Neural cell (in vitro differentiated cells): ENCODE results near the gene NGLY1. TPM values are rescaled to one million over a fixed set of nuclear protein-coding genes. Genes with fewer than 3 reads are reported as not detected.

Source experiments
- H2AFZ ChIP-seq: fragments of 200-600, 300-800 bp; sonication (generic), shearing (Covaris generic); 2 replicates; pipeline ENCODE4 v1.6.0; 2014; ENCODE audit warnings: low read depth, mild to moderate bottlenecking, antibody characterized with exemption, low read length, moderate library complexity
- H3F3A ChIP-seq: fragments of 200-600 bp; shearing (Covaris generic); 2 replicates; pipeline ENCODE4 v1.6.1; 2016; ENCODE audit warnings: mild to moderate bottlenecking, moderate library complexity, mixed read lengths, antibody characterized with exemption, low read length; ENCODE audit not compliant: insufficient read depth, poor library complexity, severe bottlenecking
- H3K27ac ChIP-seq: fragments of 200-600, 300-800 bp; sonication (generic), shearing (Covaris generic); 2 replicates; pipeline ENCODE4 v1.5.1; 2014; ENCODE audit warnings: mild to moderate bottlenecking, low read length, moderate library complexity
- H3K27me3 ChIP-seq: fragments of 300-800, 200-600 bp; sonication (generic), shearing (Covaris generic); 2 replicates; pipeline ENCODE4 v1.6.0; 2014; ENCODE audit warnings: mild to moderate bottlenecking, low read depth, low read length, moderate library complexity; ENCODE audit not compliant: insufficient read depth
- H3K36me3 ChIP-seq: fragments of 300-800, 200-600 bp; sonication (generic), shearing (Covaris generic); 2 replicates; pipeline ENCODE4 v1.5.1; 2014; ENCODE audit warnings: mild to moderate bottlenecking, antibody characterized with exemption, low read length, moderate library complexity; ENCODE audit not compliant: insufficient read depth
- H3K4me2 ChIP-seq: fragments of 300-800, 200-600 bp; sonication (generic), shearing (Covaris generic); 2 replicates; pipeline ENCODE4 v1.6.0; 2014; ENCODE audit warnings: mild to moderate bottlenecking, low read length
- H3K4me3 ChIP-seq: fragments of 300-800, 200-600 bp; sonication (generic), shearing (Covaris generic); 2 replicates; pipeline ENCODE4 v1.5.1; 2014; ENCODE audit warnings: mild to moderate bottlenecking, low read length, moderate library complexity
- H3K79me2 ChIP-seq: fragments of 200-600 bp; shearing (Covaris generic); replicated peaks from 2 replicates; pipeline ENCODE4 v1.6.0; 2014; ENCODE audit warnings: mild to moderate bottlenecking, low read length, moderate library complexity; ENCODE audit not compliant: insufficient read depth
- H3K9ac ChIP-seq: fragments of 300-800, 200-600 bp; sonication (generic), shearing (Covaris generic); 2 replicates; pipeline ENCODE4 v1.6.1; 2016; ENCODE audit warnings: mild to moderate bottlenecking, low read length, mixed read lengths
- H3K9me2 ChIP-seq: fragments of 200-600 bp; shearing (Covaris generic); 2 replicates; pipeline ENCODE4 v1.6.1; 2016; ENCODE audit warnings: mild to moderate bottlenecking, low read length, mixed read lengths; ENCODE audit not compliant: insufficient read depth
- H3K9me3 ChIP-seq: fragments of 200-600, 300-800 bp; sonication (generic), shearing (Covaris generic); 2 replicates; pipeline ENCODE4 v1.6.1; 2016; ENCODE audit warnings: mild to moderate bottlenecking, mixed run types, low read length, moderate library complexity, mixed read lengths
- H4K20me1 ChIP-seq: fragments of 200-600 bp; shearing (Covaris generic); 2 replicates; pipeline ENCODE4 v1.6.1; 2016; ENCODE audit warnings: mild to moderate bottlenecking, mixed run types; ENCODE audit not compliant: insufficient read depth
- CTCF ChIP-seq: fragments of 450-650 bp; IDR thresholded peaks from 2 replicates; pipeline ENCODE4 v1.5.1; 2014; ENCODE audit warnings: antibody characterized with exemption, mild to moderate bottlenecking, moderate library complexity; ENCODE audit not compliant: poor library complexity, severe bottlenecking
- EP300 ChIP-seq: fragments of 450-650 bp; conservative IDR thresholded peaks from 2 replicates; pipeline ENCODE4 v1.6.1; 2014; ENCODE audit warnings: antibody characterized with exemption, mild to moderate bottlenecking, moderate library complexity; ENCODE audit not compliant: poor library complexity, severe bottlenecking
- EZH2 ChIP-seq: fragments of 200-600, 300-800 bp; shearing (Covaris generic), sonication (generic); IDR thresholded peaks from 2 replicates; pipeline ENCODE4 v1.6.1; 2014; ENCODE audit warnings: antibody characterized with exemption, low read length, borderline replicate concordance, mild to moderate bottlenecking; ENCODE audit not compliant: insufficient read depth, poor library complexity, severe bottlenecking
- MXI1 ChIP-seq: fragments of 450-650 bp; conservative IDR thresholded peaks from 2 replicates; pipeline ENCODE4 v1.6.1; 2014; ENCODE audit warnings: antibody characterized with exemption, mild to moderate bottlenecking; ENCODE audit not compliant: poor library complexity, severe bottlenecking
- POLR2AphosphoS5 ChIP-seq: IDR thresholded peaks from 2 replicates; pipeline ENCODE4 v1.6.1; 2012
- RAD21 ChIP-seq: fragments of 450-650 bp; conservative IDR thresholded peaks from 2 replicates; pipeline ENCODE4 v1.6.1; 2014; ENCODE audit warnings: antibody characterized with exemption, mild to moderate bottlenecking, moderate library complexity
- SMC3 ChIP-seq: fragments of 450-650 bp; conservative IDR thresholded peaks from 2 replicates; pipeline ENCODE4 v1.6.1; 2014; ENCODE audit warnings: antibody characterized with exemption, mild to moderate bottlenecking, moderate library complexity; ENCODE audit not compliant: poor library complexity
- TAF1 ChIP-seq: IDR thresholded peaks from 2 replicates; pipeline ENCODE4 v1.6.1; 2012; ENCODE audit warnings: low read depth
- polyA plus RNA-seq: library from polyadenylated mRNA; depleted of rRNA; stranded (reverse); fragments of >200 nt; gene quantifications from 2 replicates; pipeline ENCODE4 v1.2.3, GENCODE V29; 2014
- TF ChIP-seq, protein P1 (sequence below): IDR thresholded peaks from 2 replicates; pipeline ENCODE4 v1.6.1; 2012; ENCODE audit warnings: borderline replicate concordance

NGLY1 gene
- polyA plus RNA-seq, 1 donor from 2014 or later = 22.0 TPM

DNA sequence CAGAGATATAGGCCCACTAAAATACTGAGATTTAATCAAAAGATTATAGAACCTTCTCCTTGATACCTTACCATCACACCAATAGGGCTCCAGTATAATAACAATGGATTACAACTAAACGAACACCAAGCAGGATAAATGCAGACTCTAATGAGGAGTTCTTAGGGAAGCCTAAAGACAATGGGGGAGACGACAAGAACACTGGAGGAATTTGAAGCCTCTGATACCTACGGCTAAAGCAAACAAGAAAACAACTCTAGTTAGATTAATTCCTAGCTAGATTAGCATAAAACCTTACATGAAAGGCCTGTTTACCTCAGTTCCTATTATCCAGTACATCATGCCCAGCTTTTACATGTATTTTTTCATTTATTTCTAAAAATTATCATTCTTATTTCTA is 35.1 kb downstream of the NGLY1 start:
- H3K27ac ChIP-seq = no peak overlapping the region

GRCh38 chr3:25747033-25747432 is 36.2 kb downstream of the NGLY1 start:
- H2AFZ ChIP-seq = no peak overlapping the region
- H3K27me3 ChIP-seq = no peaks in the 10 kb centered on the region
- H3K9me3 ChIP-seq = no peaks in the 10 kb centered on the region
- H3K9ac ChIP-seq = no peak overlapping the region
- TF ChIP-seq, protein P1, sequence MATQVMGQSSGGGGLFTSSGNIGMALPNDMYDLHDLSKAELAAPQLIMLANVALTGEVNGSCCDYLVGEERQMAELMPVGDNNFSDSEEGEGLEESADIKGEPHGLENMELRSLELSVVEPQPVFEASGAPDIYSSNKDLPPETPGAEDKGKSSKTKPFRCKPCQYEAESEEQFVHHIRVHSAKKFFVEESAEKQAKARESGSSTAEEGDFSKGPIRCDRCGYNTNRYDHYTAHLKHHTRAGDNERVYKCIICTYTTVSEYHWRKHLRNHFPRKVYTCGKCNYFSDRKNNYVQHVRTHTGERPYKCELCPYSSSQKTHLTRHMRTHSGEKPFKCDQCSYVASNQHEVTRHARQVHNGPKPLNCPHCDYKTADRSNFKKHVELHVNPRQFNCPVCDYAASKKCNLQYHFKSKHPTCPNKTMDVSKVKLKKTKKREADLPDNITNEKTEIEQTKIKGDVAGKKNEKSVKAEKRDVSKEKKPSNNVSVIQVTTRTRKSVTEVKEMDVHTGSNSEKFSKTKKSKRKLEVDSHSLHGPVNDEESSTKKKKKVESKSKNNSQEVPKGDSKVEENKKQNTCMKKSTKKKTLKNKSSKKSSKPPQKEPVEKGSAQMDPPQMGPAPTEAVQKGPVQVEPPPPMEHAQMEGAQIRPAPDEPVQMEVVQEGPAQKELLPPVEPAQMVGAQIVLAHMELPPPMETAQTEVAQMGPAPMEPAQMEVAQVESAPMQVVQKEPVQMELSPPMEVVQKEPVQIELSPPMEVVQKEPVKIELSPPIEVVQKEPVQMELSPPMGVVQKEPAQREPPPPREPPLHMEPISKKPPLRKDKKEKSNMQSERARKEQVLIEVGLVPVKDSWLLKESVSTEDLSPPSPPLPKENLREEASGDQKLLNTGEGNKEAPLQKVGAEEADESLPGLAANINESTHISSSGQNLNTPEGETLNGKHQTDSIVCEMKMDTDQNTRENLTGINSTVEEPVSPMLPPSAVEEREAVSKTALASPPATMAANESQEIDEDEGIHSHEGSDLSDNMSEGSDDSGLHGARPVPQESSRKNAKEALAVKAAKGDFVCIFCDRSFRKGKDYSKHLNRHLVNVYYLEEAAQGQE = no peak
- no peak for TF ChIP-seq TAF1
- no peak for TF ChIP-seq RAD21
- no peak for TF ChIP-seq CTCF
- no peak for TF ChIP-seq EP300
- no peak for TF ChIP-seq EZH2
- no peak for TF ChIP-seq POLR2AphosphoS5
- no peak for TF ChIP-seq SMC3
- TF ChIP-seq MXI1 = no peak
- no peak overlapping the region for H3K4me3 ChIP-seq
- no peak overlapping the region for H3K27ac ChIP-seq
- peaks cover 4% of the 10 kb centered on the region for H3K36me3 ChIP-seq
- no peaks in the 10 kb centered on the region for H3K79me2 ChIP-seq
- no peak overlapping the region for H3K4me2 ChIP-seq
- H3F3A ChIP-seq = no peaks in the 10 kb centered on the region
- H3K9me2 ChIP-seq = no peaks in the 10 kb centered on the region
- H4K20me1 ChIP-seq = no peaks in the 10 kb centered on the region

More for the DNA sequence above, 35.1 kb downstream of the NGLY1 start:
- Histone ChIP-seq H3K9ac (no peak overlapping the region), H3K9me2 (no peaks in the 10 kb centered on the region), H3K4me2 (no peak overlapping the region), H3K79me2 (no peaks in the 10 kb centered on the region), H3K9me3 (no peaks in the 10 kb centered on the region), H2AFZ (no peak overlapping the region), H3K27me3 (no peaks in the 10 kb centered on the region), H3K36me3 (peaks cover 4% of the 10 kb centered on the region), H3F3A (no peaks in the 10 kb centered on the region), H4K20me1 (no peaks in the 10 kb centered on the region), H3K4me3 (no peak overlapping the region)
- TF ChIP-seq TAF1 (no peak), MXI1 (no peak), POLR2AphosphoS5 (no peak)

DNA sequence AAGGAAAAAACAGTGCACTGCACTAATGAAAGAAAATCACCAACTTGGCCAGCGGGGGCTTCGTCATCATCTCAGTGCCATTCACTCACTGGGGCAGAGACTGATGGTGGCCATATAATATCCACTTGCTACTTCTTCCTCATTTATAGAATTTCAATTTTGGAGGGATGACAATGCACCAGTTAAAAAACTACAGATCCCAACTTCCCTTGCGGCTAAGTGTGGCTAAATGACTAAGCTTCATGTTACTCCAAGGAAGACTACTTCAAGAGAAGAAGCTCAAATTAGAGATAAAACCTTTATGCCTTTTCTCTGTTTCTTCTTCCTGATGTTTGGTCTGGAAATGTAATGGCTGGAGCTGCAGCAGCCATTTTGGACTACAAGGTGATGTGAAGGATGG is 38.8 kb downstream of the NGLY1 start:
- H3K79me2 ChIP-seq = no peaks in the 10 kb centered on the region
- H3K36me3 ChIP-seq = peaks cover 3% of the 10 kb centered on the region
- no peaks in the 10 kb centered on the region for H3K9me2 ChIP-seq
- H3F3A ChIP-seq = no peaks in the 10 kb centered on the region
- H3K27me3 ChIP-seq = no peaks in the 10 kb centered on the region
- no peak overlapping the region for H2AFZ ChIP-seq
- H3K27ac ChIP-seq = no peak overlapping the region
- no peak overlapping the region for H3K4me3 ChIP-seq
- no peaks in the 10 kb centered on the region for H3K9me3 ChIP-seq
- TF ChIP-seq, protein P1 = no peak
- no peak for TF ChIP-seq TAF1
- H3K4me2 ChIP-seq = no peak overlapping the region
- H3K9ac ChIP-seq = no peak overlapping the region
- H4K20me1 ChIP-seq = no peaks in the 10 kb centered on the region
